ENCODE data around the gene NBL1. TPM values are rescaled to one million over a fixed set of nuclear protein-coding genes. Genes with fewer than 3 reads are reported as not detected.

The NBL1 gene
- total and polyA plus RNA-seq, 7 donors: 64.1 to 394 (median 128) TPM

- WGBS, 2 donors: 87% methylated on average over 4 of the region's 4 CpGs
- no peak for DNase-seq
- no peaks in the 10 kb centered on the region for H3K4me1 ChIP-seq
- no peak overlapping the region for H3K4me3 ChIP-seq
- H3K27ac ChIP-seq: no peak overlapping the region
- H3K9me3 ChIP-seq: no peaks in the 10 kb centered on the region
- intact Hi-C loops (cut with DNase I): no loop called here
- H3K27me3 ChIP-seq: no peaks in the 10 kb centered on the region
- H3K36me3 ChIP-seq: peaks cover 0 to 58% (median 10%) of the 10 kb centered on the region in 4 donors
- TF ChIP-seq EP300 (IDR thresholded peaks at IDR 0.05) (no peak), POLR2A (IDR thresholded peaks at IDR 0.05) (no peak), POLR2AphosphoS5 (IDR thresholded peaks at IDR 0.05) (no peak), CTCF (IDR thresholded peaks at IDR 0.05) (no peak)
Observed at GRCh38 chr1:19698181-19698580, 54.1 kb downstream of the NBL1 start.

- Histone ChIP-seq H3K4me3 (no peak overlapping the region), H3K9me3 (no peaks in the 10 kb centered on the region), H3K4me1 (peaks cover 0 to 8% (median 7%) of the 10 kb centered on the region in 4 donors), H3K36me3 (peaks cover 0 to 37% (median 7%) of the 10 kb centered on the region in 4 donors), H3K27ac (no peak overlapping the region), H3K27me3 (no peaks in the 10 kb centered on the region)
- DNase-seq: no peak
- intact Hi-C loops (cut with DNase I): no loop called here
- WGBS, 2 donors: 96% methylated on average over 14 of the region's 14 CpGs
- TF ChIP-seq EP300 (IDR thresholded peaks at IDR 0.05): no peak
- TF ChIP-seq POLR2A (IDR thresholded peaks at IDR 0.05): no peak
- no peak for TF ChIP-seq CTCF (IDR thresholded peaks at IDR 0.05)
- no peak for TF ChIP-seq POLR2AphosphoS5 (IDR thresholded peaks at IDR 0.05)
Observed at GRCh38 chr1:19700079-19700777, 56.1 kb downstream of the NBL1 start.

- Histone ChIP-seq H3K27ac (no peak overlapping the region), H3K4me3 (no peak overlapping the region), H3K36me3 (peaks cover 0 to 26% (median 7%) of the 10 kb centered on the region in 4 donors), H3K9me3 (no peaks in the 10 kb centered on the region), H3K4me1 (peaks cover 0 to 8% (median 7%) of the 10 kb centered on the region in 4 donors), H3K27me3 (no peaks in the 10 kb centered on the region)
- no peak for DNase-seq
- 96% methylated on average over 3 of the region's 3 CpGs for WGBS, 2 donors
- intact Hi-C loops (cut with DNase I): no loop called here
- TF ChIP-seq POLR2AphosphoS5 (IDR thresholded peaks at IDR 0.05) (no peak), EP300 (IDR thresholded peaks at IDR 0.05) (no peak), POLR2A (IDR thresholded peaks at IDR 0.05) (no peak), CTCF (IDR thresholded peaks at IDR 0.05) (no peak)
Observed at GRCh38 chr1:19703280-19703679, 59.2 kb downstream of the NBL1 start.

- TF ChIP-seq POLR2A (IDR thresholded peaks at IDR 0.05) (no peak), POLR2AphosphoS5 (IDR thresholded peaks at IDR 0.05) (no peak), CTCF (IDR thresholded peaks at IDR 0.05) (peak; percentile 71 to 93 (median 86)), EP300 (IDR thresholded peaks at IDR 0.05) (no peak)
- Histone ChIP-seq H3K4me3 (no peak overlapping the region), H3K4me1 (peaks cover 0 to 8% (median 7%) of the 10 kb centered on the region in 4 donors), H3K27me3 (no peaks in the 10 kb centered on the region), H3K9me3 (no peaks in the 10 kb centered on the region), H3K27ac (no peak overlapping the region), H3K36me3 (peaks cover 0 to 24% (median 7%) of the 10 kb centered on the region in 4 donors)
- peak; percentile 80 for DNase-seq
- 37 to 44% methylated on average over 19 of the region's 19 CpGs for WGBS, 2 donors
- intact Hi-C loops (cut with DNase I): loop anchor here (2.0 kb wide), 1 partner anchor 44 kb away; no protein-coding TSS in a partner anchor
Observed at GRCh38 chr1:19704247-19705113, 60.4 kb downstream of the NBL1 start.
